NCI-H2171 treated with DMSO at 0.1 percent for 48 hours (cell line): ENCODE data around the gene FASN.
A peak's percentile ranks its signal among the peaks of the same experiment; 100 is the strongest.
"Not testable (repeated sequence)": the region's sequence is repeated elsewhere in the genome, so short reads cannot be mapped to it uniquely, and the experiment has no call there.

Source experiments
- DNase-seq: peaks from one replicate; lab custom pipeline; 2025; lab: John Stamatoyannopoulos, UW

Gene FASN

GRCh38 chr17:82041144-82041814, 56.8 kb downstream of the FASN start:
- DNase-seq, result no peak

GRCh38 chr17:82039695-82040299, 58.2 kb downstream of the FASN start:
- DNase-seq, result no peak

GRCh38 chr17:82038796-82039409, 59.1 kb downstream of the FASN start:
- not testable (repeated sequence) for DNase-seq

GRCh38 chr17:82037889-82038195, 60.2 kb downstream of the FASN start:
- DNase-seq, result no peak

- DNase-seq, result peak; percentile 90
Observed at GRCh38 chr17:82037092-82037888, 60.7 kb downstream of the FASN start, which contains the start of gene DCXR. TSS of gene DCXR (minus strand) at chr17:82037697. CDS start at chr17:82037682, 15 bp downstream.

GRCh38 chr17:82036634-82037091, 61.4 kb downstream of the FASN start:
- no peak for DNase-seq

- DNase-seq, result no peak
Observed at GRCh38 chr17:82035956-82036633, 61.9 kb downstream of the FASN start.

GRCh38 chr17:82035488-82035887, 62.5 kb downstream of the FASN start:
- no peak for DNase-seq

GRCh38 chr17:82034371-82035011, 63.5 kb downstream of the FASN start:
- no peak for DNase-seq

- no peak for DNase-seq
Observed at GRCh38 chr17:82033359-82034085, 64.5 kb downstream of the FASN start.

- peak; percentile 39 for DNase-seq
Observed at GRCh38 chr17:82031885-82032627, 66.0 kb downstream of the FASN start.

GRCh38 chr17:82031303-82031884, 66.6 kb downstream of the FASN start, which contains the start of gene RAC3:
TSS of gene RAC3 (plus strand) at chr17:82031678. CDS start at chr17:82031762, 84 bp downstream.
- peak; percentile 71 for DNase-seq

- DNase-seq, result peak; percentile 74
Observed at GRCh38 chr17:82030470-82031302, 67.3 kb downstream of the FASN start.

- DNase-seq, result no peak
Observed at GRCh38 chr17:82029990-82030469, 68.0 kb downstream of the FASN start.

- DNase-seq, result no peak
Observed at GRCh38 chr17:82029391-82029790, 68.6 kb downstream of the FASN start.

GRCh38 chr17:82028966-82029365, 69.1 kb downstream of the FASN start:
- no peak for DNase-seq
